ENCODE measurements around the gene ZBTB7A.

- TF ChIP-seq POLR2A (IDR thresholded peaks at IDR 0.05) (no peak), CTCF (IDR thresholded peaks at IDR 0.05) (no peak)
Observed at GRCh38 chr19:4055209-4055552, 11.5 kb downstream of the ZBTB7A start.
